ENCODE results near the gene PREX1.
"Not testable (repeated sequence)": the region's sequence is repeated elsewhere in the genome, so short reads cannot be mapped to it uniquely, and the experiment has no call there.

PREX1 gene

GRCh38 chr20:48846516-48847492 is 19.0 kb upstream of the PREX1 start:
- DNase-seq, result no peak

- no peak for DNase-seq
These were observed 18.0 kb upstream of the PREX1 start for GRCh38 chr20:48845721-48846306.

- DNase-seq, result no peak
These were observed 17.2 kb upstream of the PREX1 start for GRCh38 chr20:48844996-48845395.

GRCh38 chr20:48843896-48844295 is 16.1 kb upstream of the PREX1 start:
- not testable (repeated sequence) for DNase-seq

- no peak for DNase-seq
These were observed 15.4 kb upstream of the PREX1 start for GRCh38 chr20:48843057-48843806.

- no peak for DNase-seq
These were observed 14.2 kb upstream of the PREX1 start for GRCh38 chr20:48841875-48842529.

- no peak for DNase-seq
These were observed 13.5 kb upstream of the PREX1 start for GRCh38 chr20:48841196-48841874.

GRCh38 chr20:48839154-48839917 is 11.5 kb upstream of the PREX1 start:
- no peak for DNase-seq

GRCh38 chr20:48837014-48837413 is 9.2 kb upstream of the PREX1 start:
- no peak for DNase-seq

GRCh38 chr20:48835390-48835789 is 7.6 kb upstream of the PREX1 start:
- DNase-seq, result no peak

GRCh38 chr20:48834278-48834677 is 6.5 kb upstream of the PREX1 start:
- no peak for DNase-seq

- no peak for DNase-seq
These were observed 4.6 kb upstream of the PREX1 start for GRCh38 chr20:48832405-48832730.

- no peak for DNase-seq
These were observed 4.1 kb upstream of the PREX1 start for GRCh38 chr20:48831718-48832404.

- no peak for DNase-seq
These were observed 3.1 kb upstream of the PREX1 start for GRCh38 chr20:48830826-48831318.

- DNase-seq, result no peak
These were observed 2.1 kb upstream of the PREX1 start for GRCh38 chr20:48829940-48830339.

GRCh38 chr20:48828734-48829460 is 1.1 kb upstream of the PREX1 start:
- no peak for DNase-seq

- no peak for DNase-seq
These were observed 672 bp downstream of the PREX1 start for GRCh38 chr20:48826883-48827771.

- DNase-seq, result not testable (repeated sequence)
These were observed 1.3 kb downstream of the PREX1 start for GRCh38 chr20:48826480-48826879.

GRCh38 chr20:48826069-48826468 is 1.7 kb downstream of the PREX1 start:
- no peak for DNase-seq
